Measurements from ENCODE around the gene LRRC75B. TPM values are rescaled to one million over a fixed set of nuclear protein-coding genes. Genes with fewer than 3 reads are reported as not detected.

The LRRC75B gene
- total RNA-seq, 1 donor from 2014 or later, result 5.6 TPM

- Histone ChIP-seq H3K27me3 (ENCODE audit: low read depth) (no peaks in the 10 kb centered on the region), H3K4me1 (no peaks in the 10 kb centered on the region), H3K27ac (replicated peaks) (no peak overlapping the region), H3K36me3 (peaks cover 52% of the 10 kb centered on the region), H3K4me3 (no peak overlapping the region), H3K9me3 (replicated peaks) (no peaks in the 10 kb centered on the region)
- DNase-seq, result no peak
- TF ChIP-seq CTCF (IDR thresholded peaks at IDR 0.05; ENCODE audit: borderline replicate concordance), result no peak
- intact Hi-C loops (cut with micrococcal nuclease), result no loop called here
Measured at GRCh38 chr22:24576778-24577177, 16.1 kb downstream of the LRRC75B start.

- H3K27me3 ChIP-seq (ENCODE audit: low read depth), result no peaks in the 10 kb centered on the region
- H3K4me3 ChIP-seq, result no peak overlapping the region
- no peak for TF ChIP-seq CTCF (IDR thresholded peaks at IDR 0.05; ENCODE audit: borderline replicate concordance)
- no peak overlapping the region for H3K27ac ChIP-seq (replicated peaks)
- H3K4me1 ChIP-seq, result peaks cover 21% of the 10 kb centered on the region
- DNase-seq, result no peak
- peaks cover 82% of the 10 kb centered on the region for H3K36me3 ChIP-seq
- H3K9me3 ChIP-seq (replicated peaks), result no peaks in the 10 kb centered on the region
- intact Hi-C loops (cut with micrococcal nuclease), result no loop called here
Measured at GRCh38 chr22:24571266-24571665, 21.6 kb downstream of the LRRC75B start.

GRCh38 chr22:24567668-24568067 lies 25.2 kb downstream of the LRRC75B start:
- H3K36me3 ChIP-seq, result peaks cover 52% of the 10 kb centered on the region
- TF ChIP-seq CTCF (IDR thresholded peaks at IDR 0.05; ENCODE audit: borderline replicate concordance), result no peak
- no peaks in the 10 kb centered on the region for H3K9me3 ChIP-seq (replicated peaks)
- peak overlapping the region; percentile 89 for H3K27ac ChIP-seq (replicated peaks)
- DNase-seq, result no peak
- H3K27me3 ChIP-seq (ENCODE audit: low read depth), result no peaks in the 10 kb centered on the region
- peaks cover 54% of the 10 kb centered on the region for H3K4me1 ChIP-seq
- H3K4me3 ChIP-seq, result no peak overlapping the region
- intact Hi-C loops (cut with micrococcal nuclease), result no loop called here

GRCh38 chr22:24566899-24567511 lies 25.9 kb downstream of the LRRC75B start:
- H3K4me3 ChIP-seq, result no peak overlapping the region
- peaks cover 61% of the 10 kb centered on the region for H3K4me1 ChIP-seq
- peaks cover 46% of the 10 kb centered on the region for H3K36me3 ChIP-seq
- H3K27me3 ChIP-seq (ENCODE audit: low read depth), result no peaks in the 10 kb centered on the region
- no peak for TF ChIP-seq CTCF (IDR thresholded peaks at IDR 0.05; ENCODE audit: borderline replicate concordance)
- H3K27ac ChIP-seq (replicated peaks), result peak overlapping the region; percentile 89
- intact Hi-C loops (cut with micrococcal nuclease), result no loop called here
- DNase-seq, result no peak
- no peaks in the 10 kb centered on the region for H3K9me3 ChIP-seq (replicated peaks)

GRCh38 chr22:24565077-24565476 lies 27.8 kb downstream of the LRRC75B start:
- no peak for TF ChIP-seq CTCF (IDR thresholded peaks at IDR 0.05; ENCODE audit: borderline replicate concordance)
- Histone ChIP-seq H3K9me3 (replicated peaks) (no peaks in the 10 kb centered on the region), H3K4me3 (no peak overlapping the region), H3K27ac (replicated peaks) (peak overlapping the region; percentile 89), H3K4me1 (peaks cover 77% of the 10 kb centered on the region), H3K27me3 (ENCODE audit: low read depth) (no peaks in the 10 kb centered on the region), H3K36me3 (peaks cover 36% of the 10 kb centered on the region)
- intact Hi-C loops (cut with micrococcal nuclease), result no loop called here
- no peak for DNase-seq
